ENCODE data around the gene RASSF5.

- no peak for TF ChIP-seq KAT7 (CRISPR knock-in tag; IDR thresholded peaks at IDR 0.05; ENCODE audit: borderline replicate concordance)
- TF ChIP-seq JUN (CRISPR knock-in tag; IDR thresholded peaks at IDR 0.05), result no peak
- no peak for TF ChIP-seq CTCF (IDR thresholded peaks at IDR 0.05)
- TF ChIP-seq ATF3 (CRISPR knock-in tag; conservative IDR thresholded peaks at IDR 0.05), result no peak
- TF ChIP-seq SMAD3 (CRISPR knock-in tag; IDR thresholded peaks at IDR 0.05; ENCODE audit: borderline replicate concordance), result no peak
- TF ChIP-seq MAX (CRISPR knock-in tag; IDR thresholded peaks at IDR 0.05), result 0 out of 2 replicates have a peak, but pooled peaks have one; percentile 23
- no peak for TF ChIP-seq ZNF138 (CRISPR knock-in tag; conservative IDR thresholded peaks at IDR 0.05)
- no peak for TF ChIP-seq NFE2L1 (CRISPR knock-in tag; IDR thresholded peaks at IDR 0.05)
- no peak for TF ChIP-seq NFYB (CRISPR knock-in tag; conservative IDR thresholded peaks at IDR 0.05; ENCODE audit: low read depth)
- no peak for TF ChIP-seq RELA (CRISPR knock-in tag; IDR thresholded peaks at IDR 0.05; ENCODE audit: borderline replicate concordance)
- no peak for TF ChIP-seq NFATC4 (CRISPR knock-in tag; IDR thresholded peaks at IDR 0.05)
- 0 out of 2 replicates have a peak, but pooled peaks have one; percentile 22 for TF ChIP-seq USF1 (CRISPR knock-in tag; IDR thresholded peaks at IDR 0.05)
These were observed 49.7 kb downstream of the RASSF5 start for GRCh38 chr1:206556750-206557635.

All from WTC11 (cell line).